Esophagus muscularis mucosa (tissue), 4 donors: ENCODE data around the gene TMEM175. TPM values are rescaled to one million over a fixed set of nuclear protein-coding genes. Genes with fewer than 3 reads are reported as not detected.

Experiments
- DNase-seq: peaks from one replicate; pipeline ENCODE4 v3.0.0-alpha.2; 2017; ENCODE audit errors: extremely low spot score
- H3K27ac ChIP-seq, 4 donors: fragments of 200-600 bp; sonication (generic); replicated peaks in 1 of 4; 1 replicate in 3 of 4; 2 replicates in 1 of 4; pipeline ENCODE4 v1.5.1; 2016 to 2019; ENCODE audit warnings: mild to moderate bottlenecking in 1 of 4
- H3K27me3 ChIP-seq, 4 donors: fragments of 200-600 bp; sonication (generic); one replicate each; pipeline versions ENCODE4 v1.5.1 to v1.6.0; 2016 to 2019
- H3K36me3 ChIP-seq, 4 donors: fragments of 200-600 bp; sonication (generic); one replicate each; pipeline ENCODE4 v1.5.1; 2016 to 2019
- H3K4me1 ChIP-seq, 4 donors: fragments of 200-600 bp; sonication (generic); one replicate each; pipeline ENCODE4 v1.5.1; 2016 to 2019
- H3K4me3 ChIP-seq, 4 donors: fragments of 200-600 bp; sonication (generic); 1 replicate in 2 of 4; 2 replicates in 2 of 4; pipeline ENCODE4 v1.5.1; 2016 to 2019; ENCODE audit warnings: mild to moderate bottlenecking in 4 of 4, moderate library complexity in 1 of 4
- H3K9me3 ChIP-seq, 4 donors: fragments of 200-600 bp; sonication (generic); 1 replicate in 3 of 4; 2 replicates in 1 of 4; pipeline ENCODE4 v1.5.1; 2016 to 2019
- EP300 ChIP-seq: sonication (generic); formaldehyde crosslinking; IDR thresholded peaks from one replicate; pipeline ENCODE4 v1.6.1; 2017; ENCODE audit warnings: antibody characterized with exemption
- POLR2A ChIP-seq: fragments of 450-650 bp; IDR thresholded peaks from one replicate; pipeline ENCODE4 v1.6.1; 2017; ENCODE audit warnings: antibody characterized with exemption, moderate library complexity, mild to moderate bottlenecking, low read depth
- POLR2AphosphoS5 ChIP-seq, 2 donors: sonication (generic); formaldehyde crosslinking; IDR thresholded peaks; one replicate each; pipeline ENCODE4 v1.6.1; 2017; ENCODE audit warnings: antibody characterized with exemption in 2 of 2
- WGBS: methylation state at CpG from one replicate; pipeline ENCODE4 v1.1.5; 2018; 5-methylcytosine and 5-hydroxymethylcytosine counted together
- intact Hi-C: fragments of 100-400 bp; cut with DNase I; formaldehyde crosslinking; loops from one replicate; pipeline ENCODE4 v1.15.1; 2023
- total RNA-seq, 4 donors: library from RNA; depleted of rRNA; stranded (reverse); fragments of >200 nt; gene quantifications; one replicate each; pipeline versions ENCODE4 v1.1.0 to v1.2.1, GENCODE V29; 2016
- TF ChIP-seq, protein P1 (sequence below), 3 experiments: fragments of 200-600 bp in 2 of 3; fragments of 450-650 bp in 1 of 3; sonication (generic) in 2 of 3; IDR thresholded peaks; one replicate each; pipeline ENCODE4 v1.5.1; 2017 to 2019; ENCODE audit warnings: antibody characterized with exemption in 3 of 3, mild to moderate bottlenecking in 2 of 3, moderate library complexity in 1 of 3

TMEM175 gene, protein sequence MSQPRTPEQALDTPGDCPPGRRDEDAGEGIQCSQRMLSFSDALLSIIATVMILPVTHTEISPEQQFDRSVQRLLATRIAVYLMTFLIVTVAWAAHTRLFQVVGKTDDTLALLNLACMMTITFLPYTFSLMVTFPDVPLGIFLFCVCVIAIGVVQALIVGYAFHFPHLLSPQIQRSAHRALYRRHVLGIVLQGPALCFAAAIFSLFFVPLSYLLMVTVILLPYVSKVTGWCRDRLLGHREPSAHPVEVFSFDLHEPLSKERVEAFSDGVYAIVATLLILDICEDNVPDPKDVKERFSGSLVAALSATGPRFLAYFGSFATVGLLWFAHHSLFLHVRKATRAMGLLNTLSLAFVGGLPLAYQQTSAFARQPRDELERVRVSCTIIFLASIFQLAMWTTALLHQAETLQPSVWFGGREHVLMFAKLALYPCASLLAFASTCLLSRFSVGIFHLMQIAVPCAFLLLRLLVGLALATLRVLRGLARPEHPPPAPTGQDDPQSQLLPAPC
- 10 to 100 TPM; 17.6 to 39.5 (median 20.0) TPM for total RNA-seq

DNA sequence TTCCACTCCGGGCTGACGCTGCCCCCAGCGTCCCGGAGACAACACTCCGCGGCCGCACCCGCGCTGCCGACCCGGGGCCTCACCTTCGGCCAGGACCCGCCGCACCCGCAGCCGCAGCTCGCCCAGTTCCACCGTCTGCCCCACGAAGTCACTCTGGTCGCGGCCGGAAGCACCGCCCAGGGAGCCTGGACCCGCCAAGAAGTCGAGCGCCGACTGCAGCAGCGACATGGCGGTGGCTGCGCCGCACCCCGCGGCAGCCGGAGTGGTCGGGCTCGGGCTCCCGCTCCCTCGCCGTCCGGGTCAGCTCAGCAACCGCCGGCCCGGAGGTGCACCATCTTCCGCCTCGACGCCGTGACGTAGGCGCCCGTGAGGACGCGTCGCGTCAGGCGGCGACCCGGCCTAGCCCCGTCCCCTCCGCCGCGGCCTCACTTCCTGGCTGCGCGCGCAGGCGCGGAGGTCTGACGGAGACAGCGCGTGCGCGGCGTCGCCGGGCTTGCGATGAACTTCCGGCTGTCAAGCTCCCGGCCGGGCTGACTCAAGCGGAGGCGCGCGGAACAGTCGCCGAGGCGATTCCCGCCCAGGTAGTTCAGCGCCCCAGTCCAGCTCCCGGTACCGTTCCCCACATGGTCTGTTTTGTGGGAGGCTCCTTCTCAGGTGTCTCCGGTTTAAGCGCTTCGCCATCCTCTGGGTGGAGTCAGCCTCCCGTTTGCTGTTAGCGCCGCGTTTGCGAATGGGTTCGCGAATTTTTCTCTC, at the start of gene TMEM175, which contains the start of gene GAK:
Gene TMEM175 (plus strand): TSS at position 501 of the 753 bp plus-strand sequence. CDS start 15,280 bp downstream, outside the sequence.
Gene GAK (minus strand): TSS at position 357 of the 753 bp plus-strand sequence. CDS start 129 bp downstream, at position 228.
- WGBS = 4% methylated on average over 9 of the region's 99 CpGs
- TF ChIP-seq, protein P1, sequence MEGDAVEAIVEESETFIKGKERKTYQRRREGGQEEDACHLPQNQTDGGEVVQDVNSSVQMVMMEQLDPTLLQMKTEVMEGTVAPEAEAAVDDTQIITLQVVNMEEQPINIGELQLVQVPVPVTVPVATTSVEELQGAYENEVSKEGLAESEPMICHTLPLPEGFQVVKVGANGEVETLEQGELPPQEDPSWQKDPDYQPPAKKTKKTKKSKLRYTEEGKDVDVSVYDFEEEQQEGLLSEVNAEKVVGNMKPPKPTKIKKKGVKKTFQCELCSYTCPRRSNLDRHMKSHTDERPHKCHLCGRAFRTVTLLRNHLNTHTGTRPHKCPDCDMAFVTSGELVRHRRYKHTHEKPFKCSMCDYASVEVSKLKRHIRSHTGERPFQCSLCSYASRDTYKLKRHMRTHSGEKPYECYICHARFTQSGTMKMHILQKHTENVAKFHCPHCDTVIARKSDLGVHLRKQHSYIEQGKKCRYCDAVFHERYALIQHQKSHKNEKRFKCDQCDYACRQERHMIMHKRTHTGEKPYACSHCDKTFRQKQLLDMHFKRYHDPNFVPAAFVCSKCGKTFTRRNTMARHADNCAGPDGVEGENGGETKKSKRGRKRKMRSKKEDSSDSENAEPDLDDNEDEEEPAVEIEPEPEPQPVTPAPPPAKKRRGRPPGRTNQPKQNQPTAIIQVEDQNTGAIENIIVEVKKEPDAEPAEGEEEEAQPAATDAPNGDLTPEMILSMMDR (IDR thresholded peaks at IDR 0.05) = peak in 1 of 3 experiments; percentile 25
- TF ChIP-seq POLR2AphosphoS5 (IDR thresholded peaks at IDR 0.05) = peak; percentile 94 to 99
- TF ChIP-seq POLR2A = peak; percentile 75
- TF ChIP-seq EP300 = no peak
- peak within 1 kb of the TSS; percentile 85 to 96 (median 88) for H3K27ac ChIP-seq
- no peaks in the 10 kb centered on the region for H3K9me3 ChIP-seq
- no peaks in the 10 kb centered on the region for H3K36me3 ChIP-seq
- intact Hi-C loops = no loop called here
- H3K4me3 ChIP-seq = peak within 1 kb of the TSS; percentile 78 to 99 (median 87)
- peak; percentile 99 for DNase-seq
- H3K4me1 ChIP-seq = peaks cover 28 to 63% (median 49%) of the 10 kb centered on the region in 4 donors
- no peaks in the 10 kb centered on the region for H3K27me3 ChIP-seq

DNA sequence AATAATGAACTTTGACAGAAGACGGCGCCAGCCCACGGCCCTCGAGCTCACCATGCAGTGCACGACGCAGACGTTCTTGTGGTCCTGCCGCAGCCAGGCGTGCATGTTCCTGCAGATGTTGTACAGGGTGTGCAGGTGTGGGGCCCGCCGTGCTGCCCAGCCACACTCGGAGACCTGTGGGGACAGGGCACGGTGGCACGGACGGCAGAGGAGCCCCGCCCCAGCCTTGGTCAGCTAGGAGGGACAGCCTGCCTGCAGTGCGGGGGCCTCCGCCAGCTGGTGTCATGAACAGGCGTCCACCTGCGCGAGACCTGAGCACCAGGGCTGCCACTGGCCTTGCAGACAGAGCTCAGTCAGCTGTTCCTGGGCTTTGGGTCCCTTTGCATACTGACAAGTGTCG, 49.6 kb upstream of the TMEM175 start:
- H3K27me3 ChIP-seq = no peaks in the 10 kb centered on the region
- no peaks in the 10 kb centered on the region for H3K9me3 ChIP-seq
- intact Hi-C loops = no loop called here
- no peak for DNase-seq
- WGBS = 60% methylated on average over 1 of the region's 22 CpGs
- TF ChIP-seq, protein P1 (IDR thresholded peaks at IDR 0.05) = no peak
- TF ChIP-seq POLR2A (no peak), EP300 (no peak), POLR2AphosphoS5 (IDR thresholded peaks at IDR 0.05) (no peak)
- H3K4me1 ChIP-seq = no peaks in the 10 kb centered on the region
- no peak overlapping the region for H3K4me3 ChIP-seq
- no peak overlapping the region for H3K27ac ChIP-seq
- H3K36me3 ChIP-seq = peaks cover 43 to 99% (median 92%) of the 10 kb centered on the region in 4 donors

DNA sequence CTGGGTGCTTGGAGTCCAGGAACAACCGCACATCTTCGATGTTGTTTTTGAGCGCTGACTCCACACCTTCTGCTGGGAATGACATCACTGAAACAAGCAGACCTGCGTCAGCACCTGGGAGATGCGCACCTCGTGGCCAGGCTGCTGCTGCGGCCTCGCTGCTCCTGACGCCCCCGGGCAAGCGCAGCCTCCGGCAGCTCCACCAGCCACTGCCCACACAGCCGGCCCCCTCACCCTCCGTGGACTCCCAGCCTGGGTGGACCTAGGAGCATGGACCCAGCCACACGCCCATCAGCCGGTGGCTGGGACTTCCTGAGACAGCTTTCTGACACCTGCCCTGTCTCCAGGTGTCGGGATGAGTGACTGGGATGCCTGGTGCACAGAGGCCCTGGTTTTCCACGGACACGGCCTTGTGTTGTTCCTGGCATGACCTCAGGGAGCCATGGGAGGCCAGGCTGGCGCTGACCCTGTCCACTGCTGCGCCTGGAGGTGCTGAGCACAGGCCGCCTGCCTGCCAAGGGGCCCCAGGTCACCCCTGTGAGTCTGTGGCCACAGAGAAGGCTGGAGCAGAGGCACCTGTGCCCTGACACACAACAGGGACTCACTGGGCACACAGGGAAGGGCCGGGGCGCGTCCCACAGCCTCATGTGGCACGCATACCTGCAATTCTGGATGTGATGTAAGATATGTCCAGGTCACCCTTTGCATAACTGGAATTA, 48.7 kb upstream of the TMEM175 start:
- TF ChIP-seq POLR2A (no peak), EP300 (no peak), POLR2AphosphoS5 (IDR thresholded peaks at IDR 0.05) (no peak)
- TF ChIP-seq, protein P1 (IDR thresholded peaks at IDR 0.05) = no peak
- H3K27me3 ChIP-seq = no peaks in the 10 kb centered on the region
- peaks cover 50 to 100% (median 93%) of the 10 kb centered on the region in 4 donors for H3K36me3 ChIP-seq
- H3K4me1 ChIP-seq = no peaks in the 10 kb centered on the region
- intact Hi-C loops = no loop called here
- H3K4me3 ChIP-seq = no peak overlapping the region
- DNase-seq = no peak
- H3K9me3 ChIP-seq = no peaks in the 10 kb centered on the region
- H3K27ac ChIP-seq = no peak overlapping the region
- WGBS = 96% methylated on average over 21 of the region's 26 CpGs

DNA sequence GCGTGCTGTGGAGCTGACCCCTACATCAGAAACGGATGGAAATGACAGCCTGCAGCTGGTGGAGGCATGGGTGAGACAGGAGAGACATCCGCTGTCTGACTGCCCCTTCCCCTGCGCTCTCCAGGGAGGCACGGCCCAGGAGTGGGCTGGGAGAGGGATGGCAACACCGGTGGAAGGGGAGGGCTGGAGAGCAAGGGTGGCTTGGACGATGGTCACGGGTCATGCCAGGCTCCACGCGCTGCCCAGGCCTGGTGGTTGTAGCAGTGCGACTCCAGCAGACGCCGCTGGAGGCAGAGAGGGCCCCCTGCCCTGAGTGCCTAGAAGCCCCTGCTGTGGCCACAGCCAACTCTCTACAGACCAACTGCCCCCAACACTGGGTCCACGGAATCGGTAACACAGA, 48.0 kb upstream of the TMEM175 start:
- H3K36me3 ChIP-seq = peaks cover 52 to 100% (median 93%) of the 10 kb centered on the region in 4 donors
- H3K27ac ChIP-seq = no peak overlapping the region
- no peak overlapping the region for H3K4me3 ChIP-seq
- H3K4me1 ChIP-seq = no peaks in the 10 kb centered on the region
- H3K9me3 ChIP-seq = no peaks in the 10 kb centered on the region
- H3K27me3 ChIP-seq = no peaks in the 10 kb centered on the region
- intact Hi-C loops = no loop called here
- 87% methylated on average over 10 of the region's 15 CpGs for WGBS
- no peak for DNase-seq
- TF ChIP-seq EP300 = no peak
- TF ChIP-seq, protein P1 (IDR thresholded peaks at IDR 0.05) = no peak
- no peak for TF ChIP-seq POLR2AphosphoS5 (IDR thresholded peaks at IDR 0.05)
- no peak for TF ChIP-seq POLR2A
